GM20000 (cell line): ENCODE data around the gene SLC22A1.
"Not testable (repeated sequence)": the region's sequence is repeated elsewhere in the genome, so short reads cannot be mapped to it uniquely, and the experiment has no call there.

Experiments
- DNase-seq: peaks from one replicate; pipeline ENCODE4 v3.0.0; 2012; ENCODE audit warnings: low spot score
- CTCF ChIP-seq: IDR thresholded peaks from 2 replicates; pipeline ENCODE4 v1.5.1; 2012; ENCODE audit warnings: mild to moderate bottlenecking, control low read depth; ENCODE audit errors: extremely low read depth, missing control alignments

The SLC22A1 gene

GRCh38 chr6:160088069-160088783 is 33.4 kb upstream of the SLC22A1 start:
- no peak for DNase-seq
- peak; percentile 19 for TF ChIP-seq CTCF

GRCh38 chr6:160088784-160089533 is 32.7 kb upstream of the SLC22A1 start:
- TF ChIP-seq CTCF, result no peak
- DNase-seq, result no peak

- no peak for DNase-seq
- no peak for TF ChIP-seq CTCF
These were observed 32.1 kb upstream of the SLC22A1 start for GRCh38 chr6:160089534-160089897.

GRCh38 chr6:160090442-160091239 is 31.0 kb upstream of the SLC22A1 start:
- not testable (repeated sequence) for DNase-seq

GRCh38 chr6:160092176-160092575 is 29.4 kb upstream of the SLC22A1 start:
- DNase-seq, result not testable (repeated sequence)

GRCh38 chr6:160092602-160093001 is 29.0 kb upstream of the SLC22A1 start:
- no peak for TF ChIP-seq CTCF
- no peak for DNase-seq

GRCh38 chr6:160093061-160093460 is 28.6 kb upstream of the SLC22A1 start:
- TF ChIP-seq CTCF, result no peak
- DNase-seq, result no peak

GRCh38 chr6:160093946-160094345 is 27.7 kb upstream of the SLC22A1 start:
- no peak for DNase-seq
- no peak for TF ChIP-seq CTCF
